GM19372 (cell line): Measurements from ENCODE around the gene TMLHE.
"Not testable (repeated sequence)": the region's sequence is repeated elsewhere in the genome, so short reads cannot be mapped to it uniquely, and the experiment has no call there.

Experiments used
- ATAC-seq: cut with Tn5 transposase; IDR thresholded peaks from one replicate; pipeline ENCODE4 v1.9.1; 2021; ENCODE audit warnings: mild to moderate bottlenecking, low read depth, moderate library complexity; ENCODE audit not compliant: unreplicated experiment

The TMLHE gene

GRCh38 chrX:155514225-155514624 is 98.5 kb downstream of the TMLHE start:
- ATAC-seq: no peak

- no peak for ATAC-seq
Observed at GRCh38 chrX:155505296-155505695, 107.5 kb downstream of the TMLHE start.

- not testable (repeated sequence) for ATAC-seq
Observed at GRCh38 chrX:155495134-155495533, 117.6 kb downstream of the TMLHE start.

GRCh38 chrX:155491421-155491820 is 121.3 kb downstream of the TMLHE start:
- not testable (repeated sequence) for ATAC-seq

- ATAC-seq: not testable (repeated sequence)
Observed at GRCh38 chrX:155477136-155477535, 135.6 kb downstream of the TMLHE start.

- not testable (repeated sequence) for ATAC-seq
Observed at GRCh38 chrX:155466269-155466938, 146.3 kb downstream of the TMLHE start.

- ATAC-seq: not testable (repeated sequence)
Observed at GRCh38 chrX:155460501-155460900, 152.3 kb downstream of the TMLHE start.

GRCh38 chrX:155458471-155458870 is 154.3 kb downstream of the TMLHE start, which contains the start of gene F8A3:
F8A3 (minus strand) TSS chrX:155458620; CDS start chrX:155458600, 20 bp downstream.
- ATAC-seq: peak; percentile 78

GRCh38 chrX:155457761-155458447 is 154.8 kb downstream of the TMLHE start:
- peak; percentile 47 for ATAC-seq

GRCh38 chrX:155441097-155441496 is 171.7 kb downstream of the TMLHE start:
- ATAC-seq: no peak
